GM18511 (cell line): ENCODE data around the gene OR2Z1.

Experiments
- ATAC-seq: cut with Tn5 transposase; IDR thresholded peaks from one replicate; pipeline ENCODE4 v1.9.1; 2021; ENCODE audit warnings: mild to moderate bottlenecking, moderate library complexity; ENCODE audit not compliant: unreplicated experiment

Gene OR2Z1

DNA sequence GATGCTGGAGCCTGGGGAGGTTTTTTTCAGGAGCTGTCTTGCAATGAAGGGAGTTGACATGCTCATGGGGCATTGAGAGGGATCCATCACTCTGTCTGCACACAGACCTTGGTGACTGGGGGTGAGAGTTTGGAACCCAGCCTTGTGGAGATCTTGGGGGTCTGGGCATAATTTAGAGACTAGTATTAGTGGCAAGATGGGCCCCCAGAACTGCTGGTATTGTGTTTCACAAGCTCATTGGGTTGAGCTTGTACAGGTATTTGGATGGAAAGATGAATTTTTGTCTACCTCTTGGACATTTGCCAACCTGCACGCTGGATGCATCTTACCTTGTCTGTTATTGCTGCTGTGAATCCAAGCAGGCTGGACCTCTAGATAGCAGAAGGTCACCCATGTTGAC, at the start of gene OR2Z1:
TSS of gene OR2Z1 (plus strand) at position 301 of the 400 bp plus-strand sequence. CDS start 9,395 bp downstream, outside the sequence.
- no peak for ATAC-seq

- no peak for ATAC-seq
Observed at GRCh38 chr19:8673276-8673891, 48.0 kb upstream of the OR2Z1 start.

DNA sequence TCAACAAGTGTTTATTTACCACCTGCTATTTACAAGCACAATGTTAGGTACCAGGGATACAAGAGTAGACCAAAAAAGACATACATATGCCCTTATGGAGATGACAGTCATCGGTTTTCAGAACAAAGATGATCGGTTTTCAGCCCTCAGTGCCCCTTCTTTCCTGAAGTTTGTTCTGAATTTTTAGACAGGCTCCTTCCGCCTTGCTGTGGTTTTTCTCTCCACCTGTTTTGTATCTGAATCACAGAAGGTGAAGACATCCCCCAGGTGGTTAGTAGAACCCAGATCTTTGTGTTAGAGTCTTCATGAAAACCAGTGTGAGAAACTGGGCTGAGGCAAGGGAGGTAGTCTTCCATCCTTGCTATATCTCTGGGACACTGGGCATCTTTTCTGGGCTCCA, 46.4 kb upstream of the OR2Z1 start:
- no peak for ATAC-seq

- no peak for ATAC-seq
Observed at GRCh38 chr19:8678244-8678807, 43.1 kb upstream of the OR2Z1 start.

DNA sequence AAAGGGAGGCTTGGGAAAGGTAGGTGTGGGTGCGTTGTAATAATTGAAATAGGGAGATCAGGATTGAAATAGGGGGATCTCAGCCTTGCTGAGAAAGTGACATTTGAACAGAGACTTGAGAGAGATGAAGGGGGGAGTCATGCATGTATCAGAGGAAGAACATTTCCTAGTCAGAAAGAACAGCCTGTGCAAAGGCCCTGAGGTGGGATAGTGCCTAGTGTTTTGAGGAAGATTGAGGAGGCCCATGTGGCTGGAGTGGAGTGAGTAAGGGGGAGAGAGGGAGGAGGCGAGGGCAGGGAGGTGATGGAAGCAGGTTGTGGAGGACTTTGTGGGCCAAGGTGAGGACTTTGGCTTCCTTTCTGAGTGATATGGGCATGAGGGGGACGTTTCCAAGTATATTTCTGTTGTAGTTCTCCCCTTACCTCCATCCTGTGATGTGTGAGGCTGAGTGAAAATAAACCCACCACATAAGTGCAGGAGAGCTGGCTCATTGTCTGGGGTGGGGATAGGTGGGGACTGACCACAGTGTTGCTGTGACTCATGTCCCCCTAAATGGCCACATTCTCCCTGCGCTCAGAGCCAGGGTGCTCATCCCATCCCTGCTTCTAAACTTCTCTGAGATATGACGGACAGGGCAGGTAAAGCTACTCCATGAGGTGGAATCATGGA, 40.6 kb upstream of the OR2Z1 start:
- ATAC-seq: no peak

- no peak for ATAC-seq
Observed at GRCh38 chr19:8681345-8682029, 39.9 kb upstream of the OR2Z1 start.

DNA sequence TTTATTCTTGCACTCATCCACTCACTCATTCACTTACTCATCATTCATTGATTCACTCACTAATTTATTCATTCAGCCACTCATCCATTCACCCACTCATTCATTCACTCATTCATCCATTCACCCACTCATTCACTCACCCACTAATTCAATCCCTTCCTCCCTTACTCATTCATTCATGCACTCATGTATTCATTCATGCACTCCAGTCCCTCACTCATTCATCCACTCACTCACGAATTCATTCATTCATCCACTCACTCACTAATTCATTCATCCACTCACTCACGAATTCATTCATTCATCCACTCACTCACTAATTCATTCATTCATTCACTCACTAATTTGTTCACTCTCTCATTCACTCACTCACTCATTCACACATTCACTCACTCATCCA, 39.0 kb upstream of the OR2Z1 start:
- ATAC-seq: no peak

GRCh38 chr19:8682931-8683330, 38.5 kb upstream of the OR2Z1 start:
- no peak for ATAC-seq

DNA sequence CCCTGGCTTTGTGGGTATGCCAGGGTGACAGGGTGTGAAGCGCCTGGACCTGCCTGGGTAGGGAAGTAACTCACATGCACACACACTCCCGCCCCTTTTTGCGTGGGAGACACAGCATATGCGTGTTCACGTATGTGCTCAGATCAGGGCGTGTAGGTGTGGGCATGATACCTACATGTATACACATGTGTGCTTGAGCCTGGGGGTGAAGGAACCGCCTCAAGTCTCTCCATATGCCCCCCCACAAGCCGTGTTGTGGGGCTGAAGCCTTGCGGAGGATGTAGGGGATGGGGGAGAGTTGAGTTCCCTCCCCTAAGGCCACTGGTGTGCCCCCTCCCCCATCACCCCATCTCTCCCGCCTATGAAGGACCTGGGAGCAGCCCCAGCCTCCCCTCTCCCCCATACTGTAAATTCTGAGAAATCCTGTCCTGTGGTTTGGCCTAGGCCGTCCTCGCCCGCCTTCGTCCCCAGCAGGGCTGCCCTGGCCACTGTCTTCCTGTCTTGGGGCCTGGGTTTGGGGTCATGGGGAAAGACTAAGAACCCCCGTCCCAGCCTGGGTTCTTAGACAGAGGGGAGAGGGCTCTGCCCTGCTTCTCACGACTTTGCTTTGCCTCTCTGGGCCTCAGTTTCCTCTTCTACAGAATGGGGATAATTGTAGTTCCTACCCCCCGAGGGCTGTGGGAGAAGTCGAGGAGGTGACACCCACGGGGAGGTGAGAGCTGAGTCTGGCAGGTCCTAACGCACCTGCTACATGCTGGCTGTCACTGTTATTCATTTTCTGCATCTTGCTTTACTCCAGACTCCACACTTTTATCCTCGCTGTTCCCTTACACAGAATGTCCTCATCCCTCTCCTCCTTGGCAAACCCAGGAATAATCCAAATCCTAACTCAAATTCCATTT, 37.2 kb upstream of the OR2Z1 start:
- ATAC-seq: no peak

GRCh38 chr19:8686549-8686948, 34.9 kb upstream of the OR2Z1 start:
- no peak for ATAC-seq

GRCh38 chr19:8688930-8689329, 32.5 kb upstream of the OR2Z1 start:
- no peak for ATAC-seq

- ATAC-seq: no peak
Observed at GRCh38 chr19:8690753-8691539, 30.5 kb upstream of the OR2Z1 start.

DNA sequence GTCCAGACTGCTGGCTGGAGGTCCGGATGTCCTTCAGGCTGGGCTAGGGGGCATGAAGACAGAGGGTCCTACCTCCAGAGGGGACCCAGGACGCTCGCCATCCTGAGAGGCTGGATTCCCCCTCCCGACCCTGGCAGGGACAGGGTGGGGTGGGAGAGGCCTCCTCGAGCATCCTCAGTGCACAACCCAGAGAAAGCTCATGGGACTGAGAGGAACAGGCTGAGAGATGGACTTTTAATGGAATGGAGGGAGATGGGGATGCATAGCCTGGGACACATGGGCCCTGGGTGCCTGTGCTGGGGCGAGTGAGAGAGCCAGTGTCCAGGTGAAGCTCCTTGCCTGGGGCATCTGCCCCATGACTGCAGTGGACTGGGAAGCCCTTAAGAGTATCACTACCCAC, 25.9 kb upstream of the OR2Z1 start:
- ATAC-seq: no peak

DNA sequence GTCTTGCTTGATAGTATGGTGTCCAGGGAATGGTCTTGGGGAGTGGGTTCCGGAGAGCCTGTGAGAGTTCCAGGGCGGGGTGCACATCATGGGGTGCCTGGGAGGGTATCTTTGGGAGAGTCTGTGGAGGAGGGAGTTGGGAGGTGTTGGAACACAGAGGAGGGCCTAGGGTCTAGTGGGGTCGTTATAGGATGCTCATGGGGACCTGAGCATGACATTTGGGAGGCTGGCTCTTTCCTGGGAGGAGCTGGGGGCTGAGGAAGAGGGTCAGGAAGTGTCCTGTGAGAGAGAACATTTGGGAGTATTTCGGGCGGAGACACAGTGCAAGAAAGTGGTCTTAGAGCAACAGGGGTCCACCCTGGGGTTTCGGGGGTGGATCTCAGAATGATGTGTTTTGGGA, 25.5 kb upstream of the OR2Z1 start:
- no peak for ATAC-seq

DNA sequence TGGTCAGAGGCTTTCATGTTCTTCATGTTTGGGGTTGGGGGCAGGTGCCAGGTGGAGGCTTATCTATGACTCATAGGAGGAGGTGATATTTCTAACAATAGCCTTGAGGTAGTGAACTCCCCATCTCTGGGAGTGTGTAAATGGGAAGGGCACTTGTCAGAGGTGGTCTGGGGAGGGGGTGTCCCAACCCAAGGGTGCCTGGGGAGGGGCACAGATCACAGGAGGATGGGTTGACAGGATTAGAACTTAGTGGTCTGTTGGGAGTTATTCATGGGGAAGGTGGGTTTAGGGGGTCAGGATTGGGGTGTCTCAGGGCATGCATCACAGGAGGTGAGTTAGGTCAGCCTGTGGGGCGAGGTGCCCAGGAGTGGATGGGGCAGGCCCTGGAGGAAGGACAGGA, 24.4 kb upstream of the OR2Z1 start:
- no peak for ATAC-seq

- no peak for ATAC-seq
Observed at GRCh38 chr19:8697671-8698432, 23.6 kb upstream of the OR2Z1 start.

GRCh38 chr19:8698433-8699063, 22.9 kb upstream of the OR2Z1 start, which contains the start of gene ACTL9:
ACTL9 (minus strand) TSS chr19:8698795; CDS start chr19:8698701, 94 bp downstream.
- no peak for ATAC-seq

- no peak for ATAC-seq
Observed at GRCh38 chr19:8699908-8700307, 21.5 kb upstream of the OR2Z1 start.

- no peak for ATAC-seq
Observed at GRCh38 chr19:8700956-8701355, 20.5 kb upstream of the OR2Z1 start.
